Vagina (tissue), 2 donors: ENCODE measurements around the gene ZBED1.

Experiments
- CTCF ChIP-seq, 3 experiments: fragments of 450-650 bp in 2 of 3; fragments of 200-600 bp in 1 of 3; sonication (generic) in 1 of 3; IDR thresholded peaks; one replicate each; pipeline ENCODE4 v1.5.1; 2017 to 2019; ENCODE audit warnings: antibody characterized with exemption in 3 of 3, mild to moderate bottlenecking in 2 of 3, moderate library complexity in 2 of 3
- POLR2A ChIP-seq, 2 donors: fragments of 450-650 bp; IDR thresholded peaks; one replicate each; pipeline ENCODE4 v1.6.1; 2017; ENCODE audit warnings: antibody characterized with exemption in 2 of 2, mild to moderate bottlenecking in 2 of 2, moderate library complexity in 2 of 2

GRCh38 chrX:2442694-2443093 lies 58.1 kb downstream of the ZBED1 start:
- TF ChIP-seq CTCF (IDR thresholded peaks at IDR 0.05): no peak
- no peak for TF ChIP-seq POLR2A (IDR thresholded peaks at IDR 0.05)
